Measurements from ENCODE around the gene RUNX2. TPM values are rescaled to one million over a fixed set of nuclear protein-coding genes. Genes with fewer than 3 reads are reported as not detected.
A peak's percentile ranks its signal among the peaks of the same experiment; 100 is the strongest.

The RUNX2 gene
- total RNA-seq, 1 donor from 2014 or later = 1.8 TPM

- ATAC-seq (ENCODE audit: low read depth) = no peak
- Mint-ChIP-seq H3K36me3 (ENCODE audit: low read depth) (peaks cover 11% of the 10 kb centered on the region), H3K4me3 (peak overlapping the region; percentile 99), H3K27me3 (no peaks in the 10 kb centered on the region), H3K4me1 (peaks cover 26% of the 10 kb centered on the region), H3K9me3 (no peaks in the 10 kb centered on the region), H3K27ac (peak overlapping the region; percentile 99)
- no peak for TF ChIP-seq CTCF (IDR thresholded peaks at IDR 0.05)
- intact Hi-C loops (cut with micrococcal nuclease) = loop anchor here (1.0 kb wide), 1 partner anchor 337 kb away; no protein-coding TSS in a partner anchor
- no peak for DNase-seq
- CTCF ChIA-PET = interaction anchor here (1.5 to 2.2 kb wide), 2 partner anchors 338 to 546 kb away, joined by 6 to 11 read pairs; no protein-coding TSS in a partner anchor
- POLR2A ChIA-PET = interaction anchor here (1.5 to 2.4 kb wide), 3 partner anchors 43 to 337 kb away, joined by 6 to 16 read pairs (median 9); no protein-coding TSS in a partner anchor
Observed at GRCh38 chr6:45377043-45377553, 49.0 kb downstream of the RUNX2 start.

DNA sequence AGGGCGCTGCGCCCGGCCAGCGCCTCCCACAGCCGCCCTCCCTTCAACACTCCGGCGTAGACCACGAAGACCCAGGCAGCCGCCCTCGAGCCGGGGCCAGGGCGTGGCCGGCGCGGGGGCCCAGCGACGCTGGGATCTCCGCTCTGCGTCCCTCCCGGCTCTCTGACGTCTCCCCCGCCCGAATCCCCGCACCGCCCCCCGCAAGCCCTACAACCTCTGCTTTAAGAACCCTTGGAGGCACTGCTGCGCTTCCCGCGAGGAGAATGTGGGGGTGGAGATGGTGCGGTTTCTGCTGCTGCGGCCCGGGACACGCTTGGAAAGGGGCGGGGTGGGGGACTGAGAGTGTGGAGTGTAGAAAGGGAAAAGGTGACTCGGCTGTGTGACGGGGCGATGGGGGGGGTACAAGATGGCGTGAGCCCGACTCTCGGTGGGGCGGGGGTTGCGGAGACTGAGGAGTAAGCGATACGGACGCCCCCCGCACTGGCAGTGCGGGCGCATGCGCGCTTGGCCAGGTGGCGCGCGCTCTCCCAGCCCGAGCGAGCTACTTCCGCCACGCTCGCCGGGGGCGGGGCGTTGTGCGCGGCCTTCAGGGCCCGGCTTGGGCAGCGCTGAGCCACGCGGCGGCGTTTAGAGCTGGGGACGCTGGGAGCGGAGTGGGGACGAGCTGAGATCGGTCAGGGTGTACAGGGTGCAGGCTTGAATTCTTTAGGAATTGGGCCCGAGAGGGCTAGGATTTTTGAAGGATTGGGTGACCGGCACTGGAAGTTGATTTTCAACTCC lies 49.6 kb downstream of the RUNX2 start, which contains the start of gene SUPT3H:
Gene SUPT3H (minus strand): TSS at position 381 of the 780 bp plus-strand sequence.
- intact Hi-C loops (cut with micrococcal nuclease) = loop anchor here (1.0 to 2.0 kb wide), 6 partner anchors 44 to 751 kb away; partner anchors contain the start of gene ENPP4
- ATAC-seq (ENCODE audit: low read depth) (peak; percentile 79), DNase-seq (peak; percentile 91)
- Mint-ChIP-seq H3K27me3 (no peaks in the 10 kb centered on the region), H3K27ac (peak within 1 kb of the TSS; percentile 99), H3K36me3 (ENCODE audit: low read depth) (peaks cover 11% of the 10 kb centered on the region), H3K4me3 (peak within 1 kb of the TSS; percentile 99), H3K4me1 (peaks cover 26% of the 10 kb centered on the region), H3K9me3 (no peaks in the 10 kb centered on the region)
- TF ChIP-seq CTCF (IDR thresholded peaks at IDR 0.05) = no peak
- POLR2A ChIA-PET = interaction anchor here (0.6 to 2.4 kb wide), 17 partner anchors 9 to 752 kb away, joined by 3 to 16 read pairs (median 5); partner anchors contain the start of gene ENPP4
- CTCF ChIA-PET = interaction anchor here (1.0 to 2.2 kb wide), 4 partner anchors 42 to 722 kb away, joined by 5 to 11 read pairs (median 6); no protein-coding TSS in a partner anchor

GRCh38 chr6:45378334-45378926 lies 50.3 kb downstream of the RUNX2 start:
- POLR2A ChIA-PET = interaction anchor here (0.6 to 2.4 kb wide), 16 partner anchors 8 to 751 kb away, joined by 3 to 16 read pairs (median 6); partner anchors contain the start of gene ENPP4
- no peak for DNase-seq

DNA sequence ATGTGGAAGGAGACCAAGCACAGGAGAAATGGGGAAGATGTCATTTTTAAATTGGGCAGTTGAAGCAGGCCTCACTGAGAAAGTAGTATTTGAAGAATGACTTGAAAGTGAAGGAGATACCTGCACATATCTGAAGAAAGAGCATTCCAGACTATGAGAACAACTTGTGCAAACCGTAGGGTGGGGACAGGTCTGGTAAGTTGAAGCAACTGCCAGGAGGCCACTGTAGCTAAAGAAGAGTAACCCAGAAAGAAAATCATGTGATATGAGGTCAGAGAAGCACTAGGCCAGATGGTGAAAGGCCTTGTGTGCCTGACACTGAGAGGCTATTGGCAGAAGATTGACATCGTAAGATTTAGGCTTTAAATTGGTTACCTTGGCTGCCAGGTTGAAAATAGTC lies 54.3 kb downstream of the RUNX2 start:
- CTCF ChIA-PET = no interaction called here
- POLR2A ChIA-PET = no interaction called here
- peaks cover 5% of the 10 kb centered on the region for H3K27me3 Mint-ChIP-seq
- no peak overlapping the region for H3K27ac Mint-ChIP-seq
- H3K36me3 Mint-ChIP-seq (ENCODE audit: low read depth) = peaks cover 8% of the 10 kb centered on the region
- no peaks in the 10 kb centered on the region for H3K9me3 Mint-ChIP-seq
- intact Hi-C loops (cut with micrococcal nuclease) = no loop called here
- ATAC-seq (ENCODE audit: low read depth) (no peak), DNase-seq (no peak)
- TF ChIP-seq CTCF (IDR thresholded peaks at IDR 0.05) = no peak
- peaks cover 17% of the 10 kb centered on the region for H3K4me1 Mint-ChIP-seq
- H3K4me3 Mint-ChIP-seq = no peak overlapping the region

More at GRCh38 chr6:45378334-45378926, 50.3 kb downstream of the RUNX2 start:
- Mint-ChIP-seq H3K36me3 (ENCODE audit: low read depth) (peaks cover 11% of the 10 kb centered on the region), H3K27ac (peak overlapping the region; percentile 99), H3K4me1 (peaks cover 26% of the 10 kb centered on the region), H3K9me3 (no peaks in the 10 kb centered on the region), H3K27me3 (no peaks in the 10 kb centered on the region), H3K4me3 (peak overlapping the region; percentile 99)
- no peak for TF ChIP-seq CTCF (IDR thresholded peaks at IDR 0.05)
- intact Hi-C loops (cut with micrococcal nuclease) = loop anchor here (1.0 to 2.0 kb wide), 5 partner anchors 43 to 750 kb away; partner anchors contain the start of gene ENPP4
- peak; percentile 14 for ATAC-seq (ENCODE audit: low read depth)
- CTCF ChIA-PET = interaction anchor here (1.0 to 2.2 kb wide), 4 partner anchors 42 to 723 kb away, joined by 5 to 11 read pairs (median 6); no protein-coding TSS in a partner anchor
